Activated T-helper 1 cell treated with anti-CD3 and anti-CD28 coated beads, Interleukin-12 subunit alpha, Interleukin-12 subunit beta, Interleukin-2, Interleukin-4 antibody, amounts not matched to agents 30 ng/mL and 10 ng/mL and 1 ng/mL, durations not matched to agents 14 hours and 24 hours and 36 hours (primary cell): Measurements from ENCODE around the gene OR2AP1. TPM values are rescaled to one million over a fixed set of nuclear protein-coding genes. Genes with fewer than 3 reads are reported as not detected.

Source experiments
- DNase-seq: peaks from one replicate; pipeline ENCODE4 v3.0.0; 2021; ENCODE audit warnings: low spot score
- H3K27ac Mint-ChIP-seq: one replicate; pipeline ENCODE4 v1.8.0; 2021; ENCODE audit warnings: mild to moderate bottlenecking, mixed read lengths
- H3K27me3 Mint-ChIP-seq: one replicate; pipeline ENCODE4 v1.8.0; 2022; ENCODE audit warnings: mild to moderate bottlenecking, moderate library complexity, mixed read lengths; ENCODE audit not compliant: insufficient read depth
- H3K36me3 Mint-ChIP-seq: one replicate; pipeline ENCODE4 v1.8.0; 2021; ENCODE audit warnings: low read depth, mixed read lengths
- H3K4me1 Mint-ChIP-seq: one replicate; pipeline ENCODE4 v1.8.0; 2021; ENCODE audit warnings: low read depth, mixed read lengths
- H3K4me3 Mint-ChIP-seq: one replicate; pipeline ENCODE4 v1.8.0; 2021; ENCODE audit warnings: mild to moderate bottlenecking, moderate library complexity, mixed read lengths
- H3K9me3 Mint-ChIP-seq: one replicate; pipeline ENCODE4 v1.8.0; 2021; ENCODE audit warnings: mixed read lengths
- intact Hi-C: fragments of 100-400 bp; cut with micrococcal nuclease; formaldehyde crosslinking; loops from one replicate; pipeline ENCODE4 v1.15.1; 2024
- total RNA-seq: library from RNA; stranded (reverse); gene quantifications from 2 replicates; pipeline ENCODE4 v1.2.3, GENCODE V29; 2022

The OR2AP1 gene
- total RNA-seq, 1 donor from 2014 or later: not detected

DNA sequence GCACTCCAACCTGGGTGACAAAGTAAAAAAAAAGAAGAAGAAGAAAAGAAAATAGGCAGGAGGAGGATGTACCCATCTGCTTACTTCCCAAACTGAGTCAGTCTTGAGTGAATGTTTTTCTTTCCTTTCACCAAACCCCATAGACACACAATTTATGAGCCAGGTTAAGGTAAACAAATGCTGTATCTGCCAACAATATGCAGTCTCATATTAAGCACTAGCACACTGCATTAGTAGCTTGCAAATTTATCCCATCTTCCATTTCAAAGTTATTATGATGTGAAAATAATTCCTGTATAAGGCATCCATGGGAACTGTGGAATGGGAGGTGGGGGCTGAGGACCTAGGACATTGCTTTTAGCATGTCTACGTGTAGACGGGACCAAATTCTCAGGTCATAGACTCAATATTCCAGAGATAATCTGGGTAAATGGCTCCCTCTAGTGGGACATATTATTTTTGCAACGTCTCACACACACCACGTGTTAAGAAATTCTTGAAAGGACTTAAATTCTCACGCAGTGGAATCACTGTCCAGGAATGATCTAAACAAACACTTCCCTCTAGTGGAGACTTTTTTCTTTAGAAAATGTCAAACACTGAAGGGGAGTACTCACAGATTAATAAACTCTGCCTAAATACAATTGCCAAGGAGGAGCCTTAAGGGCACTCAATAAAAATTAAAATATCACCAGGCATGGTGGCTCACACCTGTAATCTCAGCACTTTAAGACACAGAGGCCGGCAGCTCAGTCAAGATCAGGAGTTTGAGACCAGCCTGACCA is 47.3 kb downstream of the OR2AP1 start:
- intact Hi-C loops: loop anchor here (1.0 to 10.0 kb wide), 4 partner anchors 37 to 755 kb away; partner anchors contain the start of gene TESPA1
- H3K9me3 Mint-ChIP-seq: peaks cover 19% of the 10 kb centered on the region
- H3K27me3 Mint-ChIP-seq: peaks cover 2% of the 10 kb centered on the region
- no peak overlapping the region for H3K4me3 Mint-ChIP-seq
- DNase-seq: peak; percentile 31
- H3K4me1 Mint-ChIP-seq: no peaks in the 10 kb centered on the region
- no peak overlapping the region for H3K27ac Mint-ChIP-seq
- no peaks in the 10 kb centered on the region for H3K36me3 Mint-ChIP-seq

DNA sequence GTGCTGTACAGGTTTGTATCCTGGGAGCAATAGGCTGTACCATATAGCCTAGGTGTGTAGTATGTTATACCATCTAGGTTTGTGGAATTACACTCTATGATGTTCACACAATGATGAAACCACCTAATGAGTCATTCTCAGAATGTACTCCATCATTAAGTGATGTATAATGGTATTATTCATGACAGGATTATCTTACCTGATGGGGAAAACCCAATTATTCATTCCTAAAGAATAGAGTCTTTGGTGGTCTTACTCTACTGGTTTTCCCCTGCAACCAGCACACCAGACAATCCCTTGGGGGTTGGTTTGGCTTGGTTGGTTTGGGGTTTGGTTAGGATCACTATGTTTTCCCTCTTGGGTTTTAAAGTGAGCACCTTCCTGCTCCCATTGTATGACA is 51.8 kb downstream of the OR2AP1 start:
- no peak for DNase-seq
- Mint-ChIP-seq H3K36me3 (no peaks in the 10 kb centered on the region), H3K9me3 (no peaks in the 10 kb centered on the region), H3K27ac (no peak overlapping the region), H3K4me3 (no peak overlapping the region), H3K4me1 (peaks cover 6% of the 10 kb centered on the region), H3K27me3 (no peaks in the 10 kb centered on the region)
- intact Hi-C loops: loop anchor here (2.0 to 10.0 kb wide), 3 partner anchors 23 to 759 kb away; partner anchors contain the start of gene TESPA1

Other genes starting within 250 kb of the OR2AP1 start
- not detected in 2 replicates for gene OR6C3, start 241.7 kb upstream of the OR2AP1 start, total RNA-seq
- gene OR6C75, start 209.5 kb upstream of the OR2AP1 start, total RNA-seq: not detected in 2 replicates
- not detected in 2 replicates for gene OR6C65, start 171.9 kb upstream of the OR2AP1 start, total RNA-seq
- not detected in 2 replicates for gene OR6C76, start 146.2 kb upstream of the OR2AP1 start, total RNA-seq
- not detected in 2 replicates for gene OR6C2, start 128.4 kb upstream of the OR2AP1 start, total RNA-seq
- gene OR6C70, start 102.3 kb upstream of the OR2AP1 start, total RNA-seq: not detected in 2 replicates
- not detected in 2 replicates for gene OR6C68, start 80.1 kb upstream of the OR2AP1 start, total RNA-seq
- not detected in 2 replicates for gene OR6C4, start 22.9 kb upstream of the OR2AP1 start, total RNA-seq
- not detected in 2 replicates for gene OR10P1, start 64.4 kb downstream of the OR2AP1 start, total RNA-seq
- gene ITGA7, start 135.4 kb downstream of the OR2AP1 start, total RNA-seq: 0.88 and 1.1 TPM in 2 replicates
- gene BLOC1S1, start 143.6 kb downstream of the OR2AP1 start, total RNA-seq: 62.5 and 64.8 TPM in 2 replicates
- 4.2 and 6.7 TPM in 2 replicates for gene RDH5, start 147.9 kb downstream of the OR2AP1 start, total RNA-seq
- 183 and 198 TPM in 2 replicates for gene CD63, start 156.5 kb downstream of the OR2AP1 start, total RNA-seq
- gene GDF11, start 170.7 kb downstream of the OR2AP1 start, total RNA-seq: 14.2 and 15.2 TPM in 2 replicates
- 70.7 and 75.1 TPM in 2 replicates for gene SARNP, start 245.3 kb downstream of the OR2AP1 start, total RNA-seq
- 58.9 and 61.2 TPM in 2 replicates for gene ORMDL2, start 245.6 kb downstream of the OR2AP1 start, total RNA-seq